Measurements from ENCODE around the gene CTBP2.

- TF ChIP-seq EZH2 (optimal IDR thresholded peaks at IDR 0.05; ENCODE audit: low read depth, low read length) (no peak), CTCF (IDR thresholded peaks at IDR 0.05; ENCODE audit: low read length) (no peak), EZH2phosphoT487 (IDR thresholded peaks at IDR 0.05; ENCODE audit: low read length) (no peak)
These were observed 42.3 kb downstream of the CTBP2 start for GRCh38 chr10:125118011-125118611.

Measured in MM.1S (cell line).